ENCODE results near the gene SELENOW.
"Not testable (repeated sequence)": the region's sequence is repeated elsewhere in the genome, so short reads cannot be mapped to it uniquely, and the experiment has no call there.

Gene SELENOW

DNA sequence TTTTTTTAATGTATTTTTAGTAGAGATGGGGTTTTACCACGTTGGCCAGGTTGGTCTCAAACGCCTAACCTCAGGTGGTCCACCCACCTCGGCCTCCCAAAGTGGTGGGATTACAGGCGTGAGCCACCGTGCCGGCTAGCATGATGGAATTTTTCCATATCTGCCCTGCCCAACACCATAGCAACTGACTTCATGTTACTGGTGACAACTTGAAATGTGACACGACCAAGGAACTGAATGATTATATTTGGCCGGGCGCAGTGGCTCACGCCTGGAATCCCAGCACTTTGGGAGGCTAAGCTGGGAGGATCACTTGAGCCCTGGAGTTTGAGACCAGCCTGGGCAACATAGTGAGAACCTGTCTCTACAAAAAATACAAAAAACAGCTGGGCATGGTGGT lies 8.8 kb downstream of the SELENOW start:
- FAIRE-seq = not testable (repeated sequence)

DNA sequence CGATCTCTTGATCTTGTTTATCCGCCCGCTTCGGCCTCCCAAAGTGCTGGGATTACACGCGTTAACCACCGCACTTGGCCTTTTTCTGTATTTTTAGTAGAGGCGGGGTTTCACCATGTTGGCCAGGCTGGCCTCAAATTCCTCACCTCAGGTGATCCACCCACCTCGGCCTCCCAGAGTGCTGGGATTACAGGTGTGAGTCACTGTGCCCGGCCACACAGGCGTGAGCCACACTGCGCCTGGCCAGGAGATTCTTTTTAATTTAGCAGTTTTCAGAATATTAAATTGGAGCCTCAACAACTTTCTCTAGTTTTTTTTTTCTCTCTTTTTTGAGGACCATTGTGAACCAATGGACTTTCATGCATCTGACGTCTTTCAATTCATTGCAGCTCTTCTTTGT lies 11.3 kb downstream of the SELENOW start:
- not testable (repeated sequence) for FAIRE-seq

DNA sequence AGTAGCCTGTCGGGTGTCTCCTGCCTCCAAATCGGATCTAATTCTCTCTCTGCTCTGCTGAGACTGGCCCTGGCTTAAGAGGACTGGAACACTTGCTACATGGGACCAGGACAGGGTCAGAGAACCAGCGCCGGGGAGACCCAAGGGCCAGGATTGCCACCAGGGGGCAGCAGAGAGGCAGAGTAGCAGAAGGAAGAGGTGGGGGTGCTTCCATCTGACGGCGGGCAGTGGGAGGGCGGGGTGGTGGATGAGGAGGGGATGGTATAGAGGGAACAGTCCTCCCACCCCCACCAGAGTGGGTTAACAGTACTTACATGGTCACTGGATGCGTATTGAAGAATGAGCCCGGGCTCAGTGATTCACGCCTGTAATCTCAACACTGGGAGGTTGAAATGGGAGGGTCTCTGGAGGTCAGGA lies 11.9 kb downstream of the SELENOW start:
- no peak for FAIRE-seq

DNA sequence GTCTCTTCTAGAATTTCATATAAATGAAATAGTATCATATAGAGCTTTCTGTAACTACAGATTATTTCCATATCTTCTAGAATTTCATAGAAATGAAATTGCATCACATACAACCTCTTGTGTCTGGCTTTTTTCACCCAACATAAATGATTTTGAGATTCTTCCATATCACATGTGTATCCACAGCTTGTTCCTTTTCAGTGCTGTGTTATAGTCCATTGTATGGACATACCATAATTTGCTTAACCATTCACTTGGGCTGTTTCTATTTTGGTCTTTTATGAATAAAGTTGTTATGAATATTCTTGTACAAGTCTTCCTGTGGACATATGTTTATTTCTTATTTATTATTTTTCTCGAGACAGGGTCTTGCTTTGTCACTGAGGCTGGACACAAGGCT lies 14.1 kb downstream of the SELENOW start:
- FAIRE-seq = no peak

DNA sequence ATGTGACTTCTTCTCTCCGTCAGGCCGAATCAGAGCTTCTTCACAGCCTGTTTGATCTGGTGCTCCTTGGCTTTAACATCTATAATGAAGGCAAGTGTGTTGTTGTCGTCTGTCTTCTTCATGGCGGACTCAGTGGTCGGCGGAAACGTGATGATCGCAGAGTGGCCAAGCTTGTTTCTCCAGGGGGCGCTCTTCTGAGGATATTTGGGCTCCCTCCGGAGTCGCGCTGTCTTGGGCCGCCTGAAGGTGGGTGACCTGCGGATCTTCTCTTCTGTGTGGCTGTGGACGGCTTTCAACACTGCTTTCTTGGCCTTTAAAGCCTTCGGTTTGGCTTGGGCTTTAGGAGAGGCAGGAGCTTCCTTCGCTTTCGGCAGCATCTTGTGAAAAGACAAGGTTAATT lies 16.0 kb downstream of the SELENOW start:
- no peak for FAIRE-seq

DNA sequence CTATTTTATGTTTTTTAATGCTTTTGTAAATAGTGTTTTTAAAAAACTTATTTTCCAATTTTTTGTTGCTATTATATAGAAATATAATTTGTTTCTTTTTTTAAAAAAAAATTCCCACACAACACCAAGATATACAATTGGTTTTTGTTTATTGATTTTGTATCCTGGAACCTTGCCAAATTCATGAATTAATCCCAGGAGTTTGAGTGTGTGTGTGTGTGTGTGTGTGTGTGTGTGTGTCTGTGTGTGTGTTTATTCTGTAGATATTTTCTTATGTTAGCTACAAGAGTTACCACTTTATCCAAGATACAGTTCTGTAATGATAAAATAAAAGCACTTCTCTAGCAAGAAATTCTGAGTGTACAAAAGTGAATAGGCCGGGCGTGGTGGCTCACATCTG lies 18.3 kb downstream of the SELENOW start:
- no peak for FAIRE-seq

DNA sequence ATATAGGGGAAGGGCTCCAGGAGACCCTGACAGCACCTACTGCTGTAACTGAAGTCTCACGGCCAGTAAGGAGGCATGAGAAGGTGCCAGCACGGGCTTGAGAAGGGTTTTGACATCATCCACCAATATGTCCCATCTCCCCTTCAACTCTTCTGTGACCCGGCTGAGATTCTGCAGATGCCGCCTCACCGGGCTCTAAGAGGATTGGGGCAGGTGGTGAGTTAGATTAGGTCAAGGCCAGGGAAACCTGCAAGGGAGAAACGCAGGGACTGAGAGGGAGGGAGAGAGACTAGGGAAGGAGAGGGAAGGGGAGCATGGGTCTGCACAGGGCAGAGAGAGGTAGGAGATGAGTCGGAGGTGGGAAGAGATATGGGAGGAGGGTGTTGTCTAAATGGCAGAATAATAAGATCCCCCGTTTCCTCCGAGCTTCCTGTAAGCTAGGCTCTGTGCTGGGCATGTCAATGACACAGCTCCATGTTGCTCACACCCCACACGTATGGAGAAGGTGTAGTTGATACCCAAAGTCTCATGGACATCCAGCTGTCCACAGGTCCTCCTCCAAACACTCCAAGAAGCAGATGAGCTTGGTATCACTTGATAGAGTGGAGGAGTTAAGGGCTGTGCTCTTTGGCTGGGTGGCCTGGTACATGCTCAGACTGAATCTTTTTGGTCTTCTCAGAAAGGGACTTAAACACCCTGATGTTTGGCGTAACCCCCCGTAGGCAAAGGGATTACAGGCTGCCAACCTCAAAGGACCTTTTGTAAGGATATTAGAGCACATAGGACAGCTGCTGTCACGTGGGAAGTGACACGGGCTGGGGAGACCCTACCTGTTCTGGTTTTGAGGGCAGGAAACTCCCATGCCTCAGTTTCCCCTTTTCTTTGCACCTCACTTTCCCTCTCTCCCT lies 19.7 kb downstream of the SELENOW start:
- FAIRE-seq = no peak

DNA sequence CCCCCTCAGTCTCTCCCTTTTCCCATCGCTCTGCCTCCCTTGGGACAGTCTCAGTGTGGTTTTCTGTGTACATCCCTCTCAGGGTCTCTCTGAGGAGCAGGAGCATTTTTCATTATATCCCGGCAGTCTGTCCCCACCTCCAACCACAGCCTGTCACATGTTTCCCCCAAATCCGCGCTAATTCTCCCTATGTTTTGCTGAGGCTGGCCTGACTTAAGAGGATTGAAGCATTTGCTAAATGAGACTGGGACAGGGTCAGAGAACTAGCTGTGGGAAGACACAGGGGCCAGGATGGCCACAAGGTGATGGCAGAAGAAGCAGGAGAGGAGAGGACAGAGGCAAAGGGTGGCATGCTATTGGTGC lies 20.4 kb downstream of the SELENOW start:
- FAIRE-seq = no peak

DNA sequence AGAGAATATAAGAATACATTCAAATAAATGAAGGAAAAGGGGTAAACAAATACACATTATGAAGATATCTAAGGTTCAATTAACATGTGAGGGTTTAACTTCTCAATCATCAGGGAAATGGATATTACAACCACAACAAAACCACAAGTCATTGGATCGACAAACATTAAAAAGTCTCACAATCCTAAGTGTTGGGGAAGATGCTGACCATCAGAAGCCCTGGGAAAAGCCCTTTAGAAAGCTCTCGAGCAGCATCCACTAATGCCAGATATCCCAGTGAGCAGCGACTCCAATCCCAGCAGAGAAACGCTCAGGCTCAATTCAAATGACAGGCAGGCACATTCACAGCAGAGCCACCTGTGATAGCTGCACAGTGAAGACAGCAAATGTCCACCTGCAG lies 22.8 kb downstream of the SELENOW start:
- no peak for FAIRE-seq

DNA sequence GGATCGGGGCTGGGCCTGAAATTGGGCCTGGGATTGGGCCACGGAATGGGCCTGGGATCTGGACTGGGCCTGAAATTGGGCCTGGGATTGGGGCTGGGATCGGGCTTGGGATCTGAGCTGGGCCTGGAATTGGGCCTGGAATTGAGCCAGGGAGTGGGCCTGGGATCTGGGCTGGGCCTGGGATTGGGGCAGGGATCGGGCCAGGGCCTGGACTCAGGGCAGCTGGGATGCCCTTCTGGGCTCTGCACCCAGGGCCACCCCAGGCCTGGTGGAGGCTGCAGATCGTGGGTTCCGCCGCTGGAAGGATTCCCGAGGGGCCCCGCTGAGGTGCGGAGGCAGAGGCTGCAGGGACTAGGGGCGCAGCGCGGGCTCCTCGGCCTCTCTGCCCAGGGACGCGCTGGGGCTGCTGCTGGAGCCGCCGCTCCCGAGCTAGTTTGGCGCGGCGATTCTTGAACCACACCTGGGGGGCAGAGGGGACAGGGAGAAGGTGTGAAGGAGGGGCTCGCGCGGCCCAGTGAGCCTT lies 24.1 kb downstream of the SELENOW start:
- FAIRE-seq = no peak

DNA sequence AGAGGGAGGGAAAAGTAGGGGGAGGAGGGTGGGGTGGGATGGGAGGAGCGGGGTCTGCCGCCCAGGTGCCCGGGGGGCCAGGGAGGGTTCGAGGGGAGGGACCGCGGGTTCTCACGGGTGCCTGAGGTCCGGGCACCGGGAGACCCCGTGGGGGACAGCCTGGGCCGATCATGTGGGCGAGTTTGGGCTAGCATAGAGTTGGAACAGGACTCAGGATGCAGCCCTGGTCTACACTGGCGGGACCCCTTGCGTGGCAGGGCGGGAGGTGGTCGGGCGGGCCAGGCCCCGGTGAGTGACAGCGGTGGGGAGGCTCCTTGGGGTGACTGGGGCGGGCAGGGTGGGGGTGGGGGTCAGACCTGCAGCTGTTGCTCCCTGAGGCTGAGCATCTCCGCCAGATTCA lies 24.6 kb downstream of the SELENOW start:
- not testable (repeated sequence) for FAIRE-seq

DNA sequence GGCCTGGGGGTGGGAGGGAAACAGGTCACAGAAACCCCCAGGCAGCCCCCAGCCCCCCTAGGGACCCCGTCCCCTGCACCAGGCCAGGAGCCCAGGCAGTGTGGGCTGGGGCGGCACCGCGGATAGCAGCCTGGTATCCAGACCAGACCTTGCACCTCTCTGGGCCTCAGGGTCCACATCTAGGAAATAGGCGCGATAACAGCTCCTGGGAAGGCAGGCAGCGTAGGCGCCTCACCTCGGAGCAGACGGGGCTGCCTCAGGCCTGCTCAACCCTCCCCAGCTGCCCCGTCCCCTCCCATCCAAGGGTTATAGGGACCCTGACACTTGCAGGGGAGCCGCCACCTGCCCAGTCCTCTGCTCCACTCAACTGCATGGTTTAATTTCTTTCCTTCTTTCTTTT lies 25.2 kb downstream of the SELENOW start:
- not testable (repeated sequence) for FAIRE-seq

DNA sequence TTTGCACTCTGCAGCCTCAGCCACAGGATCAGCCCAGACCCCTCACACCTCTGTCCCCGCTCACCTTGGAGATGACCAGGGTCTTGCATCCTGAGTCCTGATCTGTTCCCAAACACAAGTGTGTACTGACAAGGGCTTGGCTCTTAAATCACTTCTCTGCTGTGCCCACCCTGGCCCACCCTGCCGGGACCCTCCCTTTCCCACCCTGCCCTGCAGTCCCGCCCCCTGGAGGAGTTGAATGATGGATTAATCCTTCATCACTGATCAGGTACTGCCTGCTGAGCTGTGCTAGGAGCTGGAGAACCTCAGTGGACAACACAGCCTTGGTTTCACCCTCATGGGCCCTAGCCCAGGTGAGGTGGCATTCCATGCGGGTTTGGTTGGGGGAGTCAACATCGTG lies 25.9 kb downstream of the SELENOW start, which contains the start of gene TPRX1:
TSS of gene TPRX1 (minus strand) at position 101 of the 400 bp plus-strand sequence. CDS start at position 89, 12 bp downstream.
- not testable (repeated sequence) for FAIRE-seq

DNA sequence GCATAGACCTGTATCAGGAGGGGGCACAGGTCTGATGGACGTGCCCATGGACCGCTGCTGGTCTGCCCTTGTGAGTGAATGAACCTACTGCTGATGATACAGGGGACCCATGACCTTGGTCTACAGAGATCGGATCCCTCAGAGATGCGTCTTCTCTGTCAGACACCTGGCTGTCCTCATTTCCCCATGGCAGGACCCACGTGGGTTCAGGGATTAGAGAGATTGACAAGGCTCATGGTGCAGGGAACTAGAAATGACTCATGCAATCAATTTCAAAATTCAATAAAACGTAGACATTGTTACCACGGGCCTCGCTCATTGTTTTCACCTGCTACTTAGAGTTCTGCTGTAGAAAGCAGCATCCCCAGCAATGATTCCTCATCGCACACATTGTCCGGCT lies 26.8 kb downstream of the SELENOW start:
- no peak for FAIRE-seq

DNA sequence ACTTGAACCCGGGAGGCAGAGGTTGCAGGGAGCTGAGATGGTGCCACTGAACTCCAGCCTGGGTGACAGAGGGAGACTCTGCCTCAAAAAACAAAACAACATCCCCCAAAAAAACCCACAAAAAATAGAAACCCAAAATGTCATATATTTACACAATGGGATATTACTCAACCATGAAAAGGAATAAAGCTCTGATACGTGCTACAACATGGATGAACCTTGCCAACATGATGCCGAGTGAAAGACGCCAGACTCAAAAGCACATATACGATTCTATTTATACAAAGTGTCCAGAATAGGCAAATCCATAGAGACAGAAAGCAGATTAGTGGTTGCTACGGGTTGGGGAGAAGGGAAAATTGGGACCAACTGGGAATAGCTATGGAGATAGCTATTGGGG lies 27.9 kb downstream of the SELENOW start:
- FAIRE-seq = no peak

DNA sequence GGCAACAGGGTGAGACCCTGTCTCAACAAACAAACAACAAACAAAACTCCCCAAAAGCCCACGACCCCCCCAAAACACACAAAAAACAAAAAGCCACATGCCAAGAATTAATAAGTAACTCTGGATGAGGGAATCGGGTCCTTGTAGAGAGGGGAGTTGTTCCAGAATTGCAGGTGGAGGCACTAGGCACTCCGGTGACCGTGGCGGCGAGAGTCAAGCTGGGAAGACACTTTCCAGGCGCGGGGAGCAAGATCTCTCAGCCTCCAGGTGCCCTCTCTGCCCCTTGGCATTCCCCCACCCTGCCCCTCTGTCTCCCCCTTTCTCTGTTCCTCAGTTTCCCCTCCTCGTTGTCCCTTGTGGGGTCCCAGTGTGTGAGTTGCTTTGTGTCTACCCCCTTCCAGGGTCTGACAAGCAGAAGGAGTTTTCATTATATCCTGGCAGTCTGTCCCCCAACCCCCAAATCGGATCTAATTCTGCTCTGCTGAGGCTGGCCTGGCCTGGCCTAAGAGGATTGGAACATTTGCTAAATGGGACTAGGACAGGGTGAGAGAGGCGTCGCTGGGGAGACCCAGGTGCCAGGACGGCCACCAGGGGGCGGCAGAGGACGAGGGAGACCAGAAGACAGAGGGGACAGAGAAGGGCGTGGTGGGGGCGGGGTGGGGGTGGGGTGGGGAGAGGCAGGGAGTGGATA lies 34.9 kb downstream of the SELENOW start:
- FAIRE-seq = no peak

DNA sequence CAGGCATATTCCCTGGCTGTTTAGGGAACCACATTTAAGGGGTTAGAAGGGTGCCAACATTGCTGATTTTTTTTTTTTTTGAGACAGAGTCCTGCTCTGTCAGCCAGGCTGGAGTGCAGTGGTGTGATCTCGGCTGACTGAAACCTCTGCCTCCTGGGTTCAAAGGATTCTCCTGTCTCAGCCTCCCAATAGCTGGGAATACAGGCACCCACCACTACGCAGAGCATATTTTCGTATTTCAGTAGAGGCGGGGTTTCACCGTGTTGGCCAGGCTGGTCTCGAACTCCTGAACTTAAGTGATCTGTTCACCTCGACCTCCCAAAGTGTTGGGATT lies 35.5 kb downstream of the SELENOW start:
- no peak for FAIRE-seq

DNA sequence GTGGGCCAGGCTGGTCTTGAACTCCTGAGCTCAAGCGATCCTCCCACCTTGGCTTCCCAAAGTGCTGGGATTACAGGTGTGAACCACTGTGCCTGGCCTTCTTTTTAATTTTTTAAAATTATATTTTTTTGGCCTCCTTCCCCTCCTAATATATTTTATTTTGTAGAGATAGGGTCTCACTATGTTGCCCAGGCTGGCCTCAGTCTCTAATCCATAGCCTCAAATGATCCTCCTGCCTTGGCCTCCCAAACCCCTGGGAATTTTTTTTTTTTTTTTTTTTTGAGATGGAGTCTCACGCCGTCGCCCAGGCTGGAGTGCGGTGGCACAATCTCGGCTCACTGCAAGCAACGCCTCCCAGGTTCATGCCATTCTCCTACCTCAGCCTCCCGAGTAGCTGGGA lies 37.8 kb downstream of the SELENOW start:
- not testable (repeated sequence) for FAIRE-seq

DNA sequence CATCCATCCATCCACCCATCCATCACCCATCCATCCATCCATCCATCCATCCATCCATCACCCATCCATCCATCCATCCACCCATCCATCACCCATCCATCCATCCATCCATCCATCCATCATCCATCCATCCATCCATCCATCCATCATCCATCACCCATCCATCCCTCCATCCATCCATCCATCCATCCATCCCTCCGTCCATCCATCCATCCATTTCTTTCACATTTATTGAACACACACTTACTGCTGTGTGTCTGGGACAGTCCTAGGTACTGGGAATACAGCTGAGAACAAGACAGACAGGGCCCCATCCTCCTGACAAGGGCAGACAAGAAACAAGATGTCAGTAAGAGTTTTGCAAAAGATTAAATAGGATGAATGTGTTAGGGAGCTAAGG lies 39.7 kb downstream of the SELENOW start:
- FAIRE-seq = not testable (repeated sequence)

DNA sequence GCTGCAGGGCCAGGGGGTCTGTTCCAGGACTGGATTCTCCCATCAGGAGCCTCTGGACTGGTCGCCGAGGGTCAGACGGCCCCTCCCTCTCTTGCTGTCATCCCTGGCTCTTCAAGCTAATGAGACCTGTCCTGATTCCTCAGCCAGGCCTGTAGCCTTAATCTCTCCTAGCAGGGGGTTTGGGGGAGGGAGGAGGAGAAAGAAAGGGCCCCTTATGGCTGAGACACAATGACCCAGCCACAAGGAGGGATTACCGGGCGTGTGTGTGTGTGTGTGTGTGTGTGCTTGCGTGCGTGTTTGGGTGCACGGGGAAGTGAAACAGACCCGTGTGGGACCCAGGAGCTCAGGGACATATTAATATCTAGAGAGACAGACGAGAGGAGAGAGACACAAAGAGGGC lies 41.4 kb downstream of the SELENOW start:
- no peak for FAIRE-seq

DNA sequence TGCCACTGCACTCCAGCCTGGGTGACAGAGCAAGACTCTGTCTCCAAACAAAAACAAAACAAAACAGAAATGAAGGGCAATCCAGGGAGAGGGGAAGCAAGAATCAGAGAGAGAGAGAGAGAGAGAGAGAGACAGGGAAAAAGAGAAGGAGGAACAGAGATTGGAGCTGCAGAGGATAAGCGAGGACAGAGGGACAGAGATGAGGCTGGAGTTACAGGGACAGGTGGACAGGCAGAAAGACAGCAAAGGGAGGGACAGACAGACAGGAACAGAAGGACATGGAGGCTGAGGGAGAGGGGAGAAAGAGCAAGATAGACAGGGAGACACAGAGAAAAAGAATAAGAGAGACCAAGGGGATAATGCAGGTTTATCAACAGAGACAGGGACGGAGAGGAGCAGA lies 41.9 kb downstream of the SELENOW start:
- no peak for FAIRE-seq

DNA sequence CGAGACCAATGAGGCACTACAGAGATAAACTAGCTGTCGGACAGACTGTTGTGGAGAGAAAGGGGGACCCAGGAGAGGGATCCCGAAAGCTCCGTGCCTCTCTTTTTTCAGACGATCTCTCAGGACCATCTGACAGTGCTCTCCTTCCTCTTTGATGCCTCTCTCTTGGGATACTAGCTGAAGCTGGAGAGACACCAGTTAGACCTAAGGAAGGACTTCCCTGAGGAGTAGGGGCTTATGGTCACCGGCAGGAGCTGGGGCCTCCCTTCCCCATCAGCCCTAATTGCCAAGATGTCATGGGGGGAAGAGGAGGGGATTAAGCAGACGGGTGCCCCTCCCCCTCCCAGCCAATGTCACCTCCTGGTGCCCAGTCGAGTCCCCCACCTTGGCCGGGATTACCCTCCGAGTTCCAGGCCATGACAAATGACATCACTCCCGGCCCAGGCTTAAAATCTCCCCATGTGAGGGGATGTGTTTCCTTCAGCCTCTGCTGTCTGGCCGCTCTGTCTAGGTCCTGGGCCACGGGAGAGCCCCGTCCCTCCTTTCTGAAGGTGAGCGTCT lies 43.0 kb downstream of the SELENOW start, which contains the start of gene CRX:
TSS of gene CRX (plus strand) at position 478 of the 561 bp plus-strand sequence. CDS start 12,507 bp downstream, outside the sequence.
- no peak for FAIRE-seq

DNA sequence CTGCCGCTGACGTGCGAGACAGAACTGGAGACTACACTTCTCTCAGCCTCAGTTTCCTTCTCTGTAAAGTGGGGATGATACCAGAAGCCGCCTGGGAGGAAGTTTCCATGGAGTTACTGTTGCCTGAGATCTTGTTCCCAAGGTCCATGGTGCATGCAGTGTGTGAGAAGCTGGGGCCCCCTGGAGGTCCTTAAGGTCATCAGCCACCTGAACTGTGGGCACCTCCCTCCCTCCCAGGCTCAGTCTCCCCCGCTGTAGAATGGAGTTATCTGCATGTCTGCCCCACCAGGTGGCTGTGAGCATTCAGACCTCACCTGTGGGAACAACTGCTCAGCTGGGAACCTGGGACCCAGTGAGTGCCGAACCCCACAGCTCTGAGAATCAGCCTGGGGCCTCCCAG lies 45.9 kb downstream of the SELENOW start:
- no peak for FAIRE-seq

DNA sequence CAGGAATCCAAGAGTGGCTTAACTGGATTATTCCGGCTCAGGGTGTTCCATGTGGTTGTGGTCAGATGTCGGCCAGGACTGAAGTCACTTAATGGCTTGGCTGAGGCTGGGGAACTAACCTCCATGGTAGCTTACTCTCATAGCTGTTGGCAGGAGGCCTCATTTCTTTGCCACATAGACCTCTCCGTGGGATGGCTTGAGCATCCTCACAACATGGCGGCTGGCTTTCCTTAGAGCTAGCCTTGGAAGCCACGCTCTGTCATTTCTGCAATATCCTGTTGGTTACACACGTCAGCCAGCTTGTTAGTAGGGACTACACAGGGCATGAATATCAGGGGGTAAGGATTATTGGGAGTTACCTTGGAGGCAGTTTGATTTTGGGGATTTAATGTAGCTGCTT lies 48.3 kb downstream of the SELENOW start:
- no peak for FAIRE-seq

All from G401.6 (cell line).